ENCODE results near the gene HSPB2. TPM values are rescaled to one million over a fixed set of nuclear protein-coding genes. Genes with fewer than 3 reads are reported as not detected.
A peak's percentile ranks its signal among the peaks of the same experiment; 100 is the strongest.

The HSPB2 gene
- total and polyA plus RNA-seq, 2 of the 4 experiments (the other 2 are of a cell fraction) = 0.18 to 0.55 TPM

GRCh38 chr11:111905411-111905810 lies 7.1 kb upstream of the HSPB2 start:
- dilution Hi-C loops (cut with HindIII; ENCODE audit: low sequenced_read_pairs, unreplicated experiment) (no loop called here), in situ Hi-C loops (cut with MboI; ENCODE audit: low sequenced_read_pairs) (no loop called here), intact Hi-C loops (cut with micrococcal nuclease) (no loop called here)
- no peak overlapping the region for H3K23ac ChIP-seq (ENCODE audit: low read depth, low read length)
- H3K4me3 ChIP-seq (ENCODE audit: insufficient read depth, low read depth, low read length) = no peak overlapping the region
- H2AK9ac ChIP-seq (replicated peaks; ENCODE audit: low read depth, low read length, poor library complexity) = no peak overlapping the region
- H3K18ac ChIP-seq (ENCODE audit: low read depth, low read length) = no peak overlapping the region
- H4K5ac ChIP-seq (ENCODE audit: low read depth, low read length) = no peak overlapping the region
- ATAC-seq (ENCODE audit: low read depth) (no peak), DNase-seq (peak; percentile 22)
- H3K56ac ChIP-seq (ENCODE audit: extremely low read depth, insufficient read depth, low read length) = no peak overlapping the region
- no TSS peak for BruUV-seq (replicated peaks)
- H2BK120ac ChIP-seq (ENCODE audit: low read depth, low read length) = no peak overlapping the region
- no peak overlapping the region for H2BK5ac ChIP-seq (ENCODE audit: low read depth, low read length, poor library complexity, severe bottlenecking)
- no peak overlapping the region for H2AFZ ChIP-seq (replicated peaks; ENCODE audit: low read length, poor library complexity)
- H4K91ac ChIP-seq (ENCODE audit: insufficient read depth, low read depth, low read length) = no peak overlapping the region
- whole genome bisulfite sequencing, 2 experiments (ENCODE audit: extremely low coverage in 2 of 2, insufficient read length in 1 of 2) = no CpG with 5 or more reads among the region's 2 CpGs
- ChIA-PET CTCF (no interaction called here), POLR2A (ENCODE audit: unreplicated experiment) (no interaction called here)
- no peaks in the 10 kb centered on the region for H3K79me1 ChIP-seq (ENCODE audit: low read depth in 1 of 2, low read length in 2 of 2)
- H2BK15ac ChIP-seq (ENCODE audit: low read depth, low read length) = no peak overlapping the region
- no peaks in the 10 kb centered on the region for H4K20me1 ChIP-seq (ENCODE audit: insufficient read depth, low read length)
- no peak overlapping the region for H4K8ac ChIP-seq (ENCODE audit: low read depth in 2 of 2, low read length in 2 of 2)
- no peak overlapping the region for H3K14ac ChIP-seq (replicated peaks; ENCODE audit: low read depth, low read length)
- H3K9me1 ChIP-seq (ENCODE audit: insufficient read depth, low read length) = no peaks in the 10 kb centered on the region
- H3K27me3 ChIP-seq (ENCODE audit: control insufficient read depth, insufficient read depth, low read length) = no peaks in the 10 kb centered on the region; the same call in 1 of the 2 replicates
- no peak overlapping the region for H3K4me2 ChIP-seq (ENCODE audit: low read depth, low read length)
- no peak overlapping the region for H2BK20ac ChIP-seq (ENCODE audit: low read depth, low read length)
- no peak overlapping the region for H2AK5ac ChIP-seq (ENCODE audit: low read depth, low read length)
- H3K4ac ChIP-seq (ENCODE audit: low read depth, low read length) = no peak overlapping the region
- no peaks in the 10 kb centered on the region for H3K36me3 ChIP-seq (ENCODE audit: control insufficient read depth, insufficient read depth, low read length)
- peaks cover 2% of the 10 kb centered on the region; the same call in 1 of the 2 replicates for H3K4me1 ChIP-seq (ENCODE audit: control insufficient read depth, insufficient read depth, low read length)
- TF ChIP-seq POLR2A (IDR thresholded peaks at IDR 0.05; ENCODE audit: low read depth, low read length) (no peak), USF2 (IDR thresholded peaks at IDR 0.05; ENCODE audit: low read depth, low read length) (no peak), SMC3 (IDR thresholded peaks at IDR 0.05; ENCODE audit: low read depth, low read length) (no peak), MAFK (IDR thresholded peaks at IDR 0.05; ENCODE audit: low read depth, low read length) (no peak), CEBPB (IDR thresholded peaks at IDR 0.05; ENCODE audit: low read depth, low read length) (no peak), NFE2L2 (IDR thresholded peaks at IDR 0.05; ENCODE audit: low read depth, low read length) (no peak), FOS (IDR thresholded peaks at IDR 0.05; ENCODE audit: low read depth, low read length) (no peak), MAZ (IDR thresholded peaks at IDR 0.05; ENCODE audit: borderline replicate concordance, low read depth, low read length) (no peak), ELK1 (IDR thresholded peaks at IDR 0.05; ENCODE audit: borderline replicate concordance, low read depth, low read length) (no peak), CHD1 (IDR thresholded peaks at IDR 0.05; ENCODE audit: low read depth, low read length) (no peak), MXI1 (IDR thresholded peaks at IDR 0.05; ENCODE audit: borderline replicate concordance, low read depth, low read length) (no peak), BHLHE40 (IDR thresholded peaks at IDR 0.05; ENCODE audit: low read depth, low read length) (no peak), RAD21 (IDR thresholded peaks at IDR 0.05; ENCODE audit: low read length) (no peak), CTCF (conservative IDR thresholded peaks at IDR 0.05; ENCODE audit: low read depth, low read length) (no peak), RCOR1 (IDR thresholded peaks at IDR 0.05; ENCODE audit: insufficient replicate concordance, low read length) (no peak), RFX5 (IDR thresholded peaks at IDR 0.05; ENCODE audit: low read depth, low read length) (no peak)
- H3K9ac ChIP-seq (ENCODE audit: low read depth, low read length) = no peak overlapping the region
- no peaks in the 10 kb centered on the region for H3K9me3 ChIP-seq (ENCODE audit: control insufficient read depth, insufficient read depth, low read length)
- H3K27ac ChIP-seq (ENCODE audit: insufficient read depth, low read length) = no peak overlapping the region

Data from IMR-90 (cell line).